Stomach (tissue), 9 donors: ENCODE data around the gene HLA-DMA. TPM values are rescaled to one million over a fixed set of nuclear protein-coding genes. Genes with fewer than 3 reads are reported as not detected.

Experiments used
- DNase-seq, 2 donors: peaks; one replicate each; pipeline versions ENCODE4 v3.0.0 to v3.0.0-alpha.2; 2013 to 2019
- H3K27ac ChIP-seq, 5 donors: fragments of 200-600 bp in 4 of 5; sonication (generic) in 4 of 5; one replicate each; pipeline ENCODE4 v1.5.1; 2013 to 2019; ENCODE audit warnings: mild to moderate bottlenecking in 1 of 5, moderate library complexity in 1 of 5
- H3K27me3 ChIP-seq, 3 donors: fragments of 200-600 bp; sonication (generic); one replicate each; pipeline ENCODE4 v1.5.1; 2017 to 2019; ENCODE audit warnings: mixed run types in 1 of 3
- H3K36me3 ChIP-seq, 4 donors: fragments of 200-600 bp; sonication (generic); 1 replicate in 3 of 4; 2 replicates in 1 of 4; pipeline ENCODE4 v1.5.1; 2016 to 2019
- H3K4me1 ChIP-seq, 4 donors: fragments of 200-600 bp; sonication (generic); one replicate each; pipeline ENCODE4 v1.5.1; 2016 to 2019
- H3K4me3 ChIP-seq, 4 donors: fragments of 200-600 bp; sonication (generic) in 3 of 4; one replicate each; pipeline ENCODE4 v1.5.1; 2016 to 2019; ENCODE audit warnings: mild to moderate bottlenecking in 1 of 4
- H3K9me3 ChIP-seq, 4 donors: fragments of 200-600 bp; sonication (generic); one replicate each; pipeline ENCODE4 v1.5.1; 2016 to 2019
- CTCF ChIP-seq, 7 experiments: fragments of 450-650 bp in 4 of 7; fragments of 200-600 bp in 3 of 7; sonication (generic) in 3 of 7; IDR thresholded peaks; one replicate each; pipeline ENCODE4 v1.5.1; 2016 to 2019; ENCODE audit warnings: antibody characterized with exemption in 7 of 7, control low read depth in 2 of 7, mild to moderate bottlenecking in 1 of 7
- EP300 ChIP-seq: sonication (generic); formaldehyde crosslinking; IDR thresholded peaks from one replicate; pipeline ENCODE4 v1.6.1; 2017; ENCODE audit warnings: antibody characterized with exemption
- POLR2A ChIP-seq, 4 donors: fragments of 450-650 bp; IDR thresholded peaks; one replicate each; pipeline ENCODE4 v1.6.1; 2016; ENCODE audit warnings: antibody characterized with exemption in 4 of 4, control low read depth in 2 of 4, mild to moderate bottlenecking in 1 of 4, moderate library complexity in 1 of 4
- POLR2AphosphoS5 ChIP-seq, 3 donors: sonication (generic); formaldehyde crosslinking; IDR thresholded peaks; one replicate each; pipeline ENCODE4 v1.6.1; 2016; ENCODE audit warnings: antibody characterized with exemption in 3 of 3
- WGBS, 5 donors: extraction: QIAGEN DNeasy Blood & Tissue Kit in 3 of 5; methylation state at CpG; one replicate each; pipeline versions ENCODE4 v1.1.5 to v1.1.7; 2013 to 2018; 5-methylcytosine and 5-hydroxymethylcytosine counted together
- intact Hi-C: fragments of 100-400 bp; cut with DNase I; formaldehyde crosslinking; loops from one replicate; pipeline ENCODE4 v1.15.1; 2023; ENCODE audit warnings: low total_unique reads
- polyA plus RNA-seq, 3 donors: library from polyadenylated mRNA; stranded (reverse); fragments of 200-250 nt; gene quantifications; one replicate each; pipeline ENCODE4 v1.2.3, GENCODE V29; 2013
- total RNA-seq, 5 donors: library from RNA; depleted of rRNA; stranded (reverse); fragments of >200 nt; gene quantifications; one replicate each; pipeline versions ENCODE4 v1.1.0 to v1.2.3, GENCODE V29; 2014 to 2016
- donor health status: healthy with polysubstance abuse.
- donor health status: Bipolar disorder and iron deficiency.
- donor health status: healthy.

HLA-DMA gene
- total and polyA plus RNA-seq, 8 donors: 0.87 to 129 (median 32.2) TPM

GRCh38 chr6:32906539-32906938 is 46.4 kb downstream of the HLA-DMA start:
- Histone ChIP-seq H3K4me1 (no peaks in the 10 kb centered on the region), H3K27me3 (peaks cover 0 to 13% (median 0%) of the 10 kb centered on the region in 3 donors), H3K27ac (no peak overlapping the region), H3K4me3 (no peak overlapping the region), H3K9me3 (no peaks in the 10 kb centered on the region), H3K36me3 (peaks cover 0 to 3% (median under 1%) of the 10 kb centered on the region in 4 donors)
- WGBS, 5 donors: 43 to 65% (median 52%) methylated on average over 1 of the region's 1 CpG
- no peak for DNase-seq
- TF ChIP-seq CTCF (IDR thresholded peaks at IDR 0.05) (no peak), POLR2AphosphoS5 (IDR thresholded peaks at IDR 0.05) (no peak), EP300 (no peak), POLR2A (IDR thresholded peaks at IDR 0.05) (no peak)
- intact Hi-C loops: no loop called here

GRCh38 chr6:32905078-32905477 is 47.8 kb downstream of the HLA-DMA start:
- intact Hi-C loops: no loop called here
- Histone ChIP-seq H3K27ac (no peak overlapping the region), H3K4me3 (no peak overlapping the region), H3K36me3 (peaks cover 0 to 10% (median 7%) of the 10 kb centered on the region in 4 donors), H3K4me1 (no peaks in the 10 kb centered on the region), H3K9me3 (no peaks in the 10 kb centered on the region), H3K27me3 (peaks cover 0 to 2% (median 0%) of the 10 kb centered on the region in 3 donors)
- WGBS, 5 donors: 59 to 91% (median 77%) methylated on average over 2 of the region's 2 CpGs
- no peak for DNase-seq
- TF ChIP-seq POLR2A (IDR thresholded peaks at IDR 0.05) (no peak), CTCF (IDR thresholded peaks at IDR 0.05) (no peak), EP300 (no peak), POLR2AphosphoS5 (IDR thresholded peaks at IDR 0.05) (no peak)

GRCh38 chr6:32903952-32904351 is 48.9 kb downstream of the HLA-DMA start:
- DNase-seq: no peak
- Histone ChIP-seq H3K27ac (no peak overlapping the region), H3K4me3 (no peak overlapping the region), H3K36me3 (peaks cover 0 to 10% (median 7%) of the 10 kb centered on the region in 4 donors), H3K9me3 (no peaks in the 10 kb centered on the region), H3K27me3 (peaks cover 0 to 2% (median 0%) of the 10 kb centered on the region in 3 donors), H3K4me1 (no peaks in the 10 kb centered on the region)
- no peak for TF ChIP-seq POLR2A (IDR thresholded peaks at IDR 0.05)
- TF ChIP-seq POLR2AphosphoS5 (IDR thresholded peaks at IDR 0.05): no peak
- TF ChIP-seq CTCF (IDR thresholded peaks at IDR 0.05): no peak
- TF ChIP-seq EP300: no peak
- intact Hi-C loops: no loop called here

Other genes with a start within 250 kb of the HLA-DMA start
- gene HLA-DQA2, start 211.7 kb downstream of the HLA-DMA start, total RNA-seq: 1 to 10 TPM in 1 of 5 donors, not detected in 4; 3.3 TPM
- under 1 TPM in 1 of 3 donors, not detected in 2; 0.23 TPM for gene HLA-DQA2, start 211.7 kb downstream of the HLA-DMA start, polyA plus RNA-seq
- gene HLA-DQB2, start 189.6 kb downstream of the HLA-DMA start, total RNA-seq: 1 to 10 TPM in 2 of 5 donors, not detected in 3; 1.1 to 4.9 TPM
- 1 to 10 TPM in 1 of 3 donors, not detected in 2; 1.6 TPM for gene HLA-DQB2, start 189.6 kb downstream of the HLA-DMA start, polyA plus RNA-seq
- 10 to 100 TPM in 1 of 5 donors, 1 to 10 TPM in 2, not detected in 2; 1.3 to 62.9 (median 2.9) TPM for gene HLA-DOB, start 136.1 kb downstream of the HLA-DMA start, total RNA-seq
- 1 to 10 TPM in 2 of 3 donors, under 1 TPM in 1; 0.81 to 5.0 (median 1.2) TPM for gene HLA-DOB, start 136.1 kb downstream of the HLA-DMA start, polyA plus RNA-seq
- 100 to 1,000 TPM in 1 of 5 donors, 10 to 100 TPM in 3, 1 to 10 TPM in 1; 3.8 to 449 (median 12.2) TPM for gene TAP2, start 114.4 kb downstream of the HLA-DMA start, total RNA-seq
- gene TAP2, start 114.4 kb downstream of the HLA-DMA start, polyA plus RNA-seq: 10 to 100 TPM in 1 of 3 donors, 1 to 10 TPM in 2; 1.2 to 24.6 (median 4.4) TPM
- 10 to 100 TPM in 3 of 5 donors, 1 to 10 TPM in 2; 2.7 to 32.1 (median 16.7) TPM for gene PSMB8, start 109.0 kb downstream of the HLA-DMA start, total RNA-seq
- gene PSMB8, start 109.0 kb downstream of the HLA-DMA start, polyA plus RNA-seq: 100 to 1,000 TPM in 2 of 3 donors, 10 to 100 TPM in 1; 88.6 to 177 (median 124) TPM
- 10 to 100 TPM; 16.0 to 54.7 (median 29.6) TPM for gene TAP1, start 99.4 kb downstream of the HLA-DMA start, total RNA-seq
- 100 to 1,000 TPM in 1 of 3 donors, 10 to 100 TPM in 2; 10.8 to 117 (median 15.5) TPM for gene TAP1, start 99.4 kb downstream of the HLA-DMA start, polyA plus RNA-seq
- 10 to 100 TPM in 1 of 5 donors, 1 to 10 TPM in 4; 5.4 to 18.7 (median 6.8) TPM for gene PSMB9, start 98.9 kb downstream of the HLA-DMA start, total RNA-seq
- 100 to 1,000 TPM in 1 of 3 donors, 10 to 100 TPM in 2; 33.2 to 107 (median 91.6) TPM for gene PSMB9, start 98.9 kb downstream of the HLA-DMA start, polyA plus RNA-seq
- gene HLA-DMB, start 12.1 kb downstream of the HLA-DMA start, total RNA-seq: 10 to 100 TPM in 2 of 5 donors, 1 to 10 TPM in 2, not detected in 1; 7.6 to 27.1 (median 13.4) TPM
- gene HLA-DMB, start 12.1 kb downstream of the HLA-DMA start, polyA plus RNA-seq: 10 to 100 TPM in 2 of 3 donors, 1 to 10 TPM in 1; 8.1 to 25.3 (median 11.8) TPM
- gene BRD2, start 15.5 kb upstream of the HLA-DMA start, total RNA-seq: 100 to 1,000 TPM; 111 to 538 (median 190) TPM
- gene BRD2, start 15.5 kb upstream of the HLA-DMA start, polyA plus RNA-seq: 10 to 100 TPM; 70.7 to 78.7 (median 74.4) TPM
- 1 to 10 TPM in 2 of 5 donors, under 1 TPM in 2, not detected in 1; 0.45 to 3.9 (median 1.9) TPM for gene HLA-DOA, start 56.5 kb upstream of the HLA-DMA start, total RNA-seq
- 1 to 10 TPM in 1 of 3 donors, under 1 TPM in 2; 0.62 to 2.1 (median 0.92) TPM for gene HLA-DOA, start 56.5 kb upstream of the HLA-DMA start, polyA plus RNA-seq
- gene HLA-DPA1, start 120.6 kb upstream of the HLA-DMA start, total RNA-seq: 100 to 1,000 TPM in 1 of 5 donors, 10 to 100 TPM in 3, under 1 TPM in 1; 0.29 to 171 (median 39.7) TPM
- 10 to 100 TPM; 14.3 to 34.1 (median 23.3) TPM for gene HLA-DPA1, start 120.6 kb upstream of the HLA-DMA start, polyA plus RNA-seq
- 10 to 100 TPM in 4 of 5 donors, not detected in 1; 10.7 to 46.6 (median 31.9) TPM for gene HLA-DPB1, start 122.9 kb upstream of the HLA-DMA start, total RNA-seq
- gene HLA-DPB1, start 122.9 kb upstream of the HLA-DMA start, polyA plus RNA-seq: 10 to 100 TPM; 48.3 to 62.2 (median 51.1) TPM
- 1 to 10 TPM in 1 of 5 donors, under 1 TPM in 2, not detected in 2; under 0.01 to 1.5 (median 0.87) TPM for gene COL11A2, start 239.4 kb upstream of the HLA-DMA start, total RNA-seq
- under 1 TPM in 2 of 3 donors, not detected in 1; 0.19 to 0.88 TPM for gene COL11A2, start 239.4 kb upstream of the HLA-DMA start, polyA plus RNA-seq
- 10 to 100 TPM in 3 of 5 donors, 1 to 10 TPM in 2; 2.9 to 50.4 (median 10.7) TPM for gene RXRB, start 247.6 kb upstream of the HLA-DMA start, total RNA-seq
- gene RXRB, start 247.6 kb upstream of the HLA-DMA start, polyA plus RNA-seq: 10 to 100 TPM; 15.9 to 32.7 (median 17.3) TPM
- 100 to 1,000 TPM in 1 of 5 donors, 10 to 100 TPM in 3, 1 to 10 TPM in 1; 9.3 to 119 (median 75.8) TPM for gene SLC39A7, start 247.8 kb upstream of the HLA-DMA start, total RNA-seq
- 10 to 100 TPM; 33.6 to 59.8 (median 54.5) TPM for gene SLC39A7, start 247.8 kb upstream of the HLA-DMA start, polyA plus RNA-seq